Ramos (cell line): Measurements from ENCODE around the gene LSAMP.

Experiments
- in situ Hi-C: fragments of 300-500 bp; cut with MboI; formaldehyde crosslinking; loops from one replicate; pipeline ENCODE4 v1.14.3; 2022; ENCODE audit warnings: low sequenced_read_pairs; ENCODE audit not compliant: unreplicated experiment

LSAMP gene

DNA sequence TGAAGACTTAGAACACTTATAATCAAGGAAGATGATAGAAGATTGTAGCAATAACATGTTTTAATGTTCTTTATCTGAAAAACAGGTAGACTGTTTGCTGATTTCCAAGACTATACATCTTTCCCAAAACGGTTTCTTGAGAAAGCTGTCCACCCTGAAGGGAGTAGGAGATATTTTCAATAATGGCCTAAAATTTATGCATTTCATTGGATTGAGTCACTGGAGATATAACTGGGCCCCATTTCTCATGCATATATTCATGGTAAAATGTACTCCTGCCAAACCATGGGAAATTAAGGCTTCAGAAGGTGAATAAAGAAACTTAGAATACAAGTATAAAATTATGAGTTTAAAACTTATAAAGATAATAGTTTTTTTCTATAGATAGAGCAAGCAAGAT lies 143.9 kb downstream of the LSAMP start:
- in situ Hi-C loops = no loop called here

DNA sequence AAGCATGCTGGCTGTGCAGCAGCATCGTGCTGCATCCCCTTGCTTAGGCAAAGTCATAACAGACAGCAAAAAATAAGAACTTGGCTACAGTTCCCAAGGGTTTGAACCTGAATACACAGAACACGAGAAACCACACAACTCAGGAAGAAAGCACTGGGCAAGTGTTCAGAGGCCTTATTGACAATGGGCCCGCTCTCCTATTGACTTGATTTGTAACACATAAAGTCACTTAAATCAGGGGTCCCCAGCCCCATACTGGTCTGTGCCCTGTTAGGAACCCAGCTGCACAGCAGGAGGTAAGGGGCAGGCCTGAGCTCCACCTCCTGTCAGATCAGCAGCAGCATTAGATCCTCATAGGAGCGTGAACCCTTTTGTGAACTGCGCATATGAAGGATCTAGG lies 145.1 kb downstream of the LSAMP start:
- in situ Hi-C loops = no loop called here

DNA sequence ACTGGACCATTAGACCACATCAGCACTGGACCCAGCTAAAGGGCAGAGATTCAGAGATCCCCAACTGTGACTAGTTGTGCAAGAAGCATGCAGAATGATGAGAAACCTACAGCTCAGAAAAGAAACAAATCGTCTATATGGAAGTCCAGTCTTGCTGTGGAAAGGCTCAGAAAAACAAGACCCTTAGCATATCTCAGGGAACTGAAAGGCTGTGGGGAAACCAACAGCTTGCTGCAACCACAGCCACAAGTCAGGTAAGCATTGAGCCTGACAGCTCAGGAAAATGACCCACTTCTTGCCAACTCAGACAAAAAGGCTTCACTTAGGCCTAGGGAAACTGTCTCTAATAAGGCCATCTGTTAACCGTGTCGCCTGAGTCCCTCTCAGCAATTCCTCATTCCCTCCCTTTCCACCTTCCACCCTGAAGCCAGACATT lies 145.6 kb downstream of the LSAMP start:
- in situ Hi-C loops = no loop called here

DNA sequence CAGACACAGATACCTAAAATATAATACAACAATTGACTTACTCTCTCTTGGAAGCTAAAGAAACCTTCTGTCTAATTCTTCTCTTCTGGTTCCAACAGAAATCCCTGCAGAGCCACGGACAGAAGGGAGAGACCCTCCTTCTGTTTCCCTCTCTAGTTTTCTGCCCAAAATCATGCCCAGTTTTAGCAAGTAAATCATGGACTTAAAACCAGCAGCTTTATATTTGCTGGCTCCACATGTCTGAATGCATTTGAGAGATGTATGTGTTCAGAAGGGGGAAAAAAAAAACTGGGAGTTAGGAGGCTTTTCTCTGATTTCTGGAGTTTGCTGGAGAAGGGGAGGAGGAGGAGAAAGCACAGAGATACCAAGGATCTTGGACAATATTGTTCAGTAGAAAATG lies 147.1 kb downstream of the LSAMP start:
- in situ Hi-C loops = no loop called here

DNA sequence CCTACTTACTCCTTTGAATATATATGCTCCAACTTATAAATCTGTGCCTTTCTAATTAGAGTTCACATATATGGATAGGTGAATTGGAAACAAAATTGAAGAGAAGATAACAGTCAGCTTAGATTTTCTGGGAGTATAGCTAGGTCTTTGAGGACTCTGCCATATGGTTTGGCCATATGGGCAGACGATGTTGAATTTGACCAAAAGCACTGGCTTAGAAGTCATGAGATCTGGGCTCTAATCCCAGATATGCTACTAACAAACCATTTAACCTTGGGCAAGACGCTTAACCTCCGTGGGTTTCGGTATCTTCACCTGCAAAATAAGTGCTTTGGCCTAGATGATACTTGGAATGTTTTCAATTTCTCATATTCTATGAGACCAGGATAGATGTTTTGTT lies 154.1 kb downstream of the LSAMP start:
- in situ Hi-C loops = no loop called here

DNA sequence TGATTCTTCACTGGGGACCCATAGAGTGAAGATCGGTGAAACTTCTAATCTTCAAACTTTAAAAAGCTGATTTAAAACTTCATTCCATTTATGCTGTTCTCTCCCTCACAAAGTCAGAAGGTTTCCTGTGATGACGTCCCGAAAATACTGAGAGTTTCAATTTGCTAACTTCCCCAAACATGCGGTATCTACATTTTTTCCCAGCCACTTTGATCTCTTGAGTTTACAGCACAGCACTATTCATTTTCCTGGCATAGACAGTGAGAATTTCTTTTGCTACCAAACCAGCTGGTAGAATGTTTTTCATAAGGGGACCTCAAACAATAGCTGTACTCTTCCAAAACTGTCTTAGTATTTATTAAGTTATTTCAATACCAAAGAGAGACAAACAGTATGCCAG lies 156.8 kb downstream of the LSAMP start:
- in situ Hi-C loops = no loop called here

DNA sequence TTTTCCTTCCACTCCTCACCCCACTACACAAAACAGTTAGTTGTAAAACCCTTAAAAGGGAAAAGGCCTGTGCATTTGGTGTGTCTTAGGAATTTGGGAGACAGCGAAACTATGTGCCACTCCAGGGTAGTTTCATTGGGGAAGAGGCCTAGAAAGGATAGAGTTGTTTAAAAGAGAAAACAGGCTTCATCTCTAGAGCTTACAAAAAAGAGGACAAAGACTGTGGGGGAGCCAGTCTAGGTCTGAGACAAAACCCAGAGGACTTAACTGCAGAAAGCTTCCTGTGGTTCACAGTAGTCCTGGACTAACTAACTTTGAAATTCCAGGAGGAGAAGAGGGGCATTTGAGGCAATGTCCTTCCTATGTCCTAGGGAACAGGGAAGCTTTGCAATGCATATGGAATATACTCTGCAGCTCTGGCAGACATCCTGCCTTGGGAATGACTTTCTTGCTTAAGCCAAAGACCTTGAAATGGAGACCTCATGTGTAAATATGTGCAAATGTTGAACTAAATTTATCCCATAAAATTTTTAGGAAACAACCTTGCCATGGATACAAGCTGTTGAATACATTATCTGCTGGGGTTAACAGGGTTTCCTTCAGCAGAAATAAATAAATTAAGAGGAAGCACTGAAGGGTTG lies 159.4 kb downstream of the LSAMP start:
- in situ Hi-C loops = no loop called here

DNA sequence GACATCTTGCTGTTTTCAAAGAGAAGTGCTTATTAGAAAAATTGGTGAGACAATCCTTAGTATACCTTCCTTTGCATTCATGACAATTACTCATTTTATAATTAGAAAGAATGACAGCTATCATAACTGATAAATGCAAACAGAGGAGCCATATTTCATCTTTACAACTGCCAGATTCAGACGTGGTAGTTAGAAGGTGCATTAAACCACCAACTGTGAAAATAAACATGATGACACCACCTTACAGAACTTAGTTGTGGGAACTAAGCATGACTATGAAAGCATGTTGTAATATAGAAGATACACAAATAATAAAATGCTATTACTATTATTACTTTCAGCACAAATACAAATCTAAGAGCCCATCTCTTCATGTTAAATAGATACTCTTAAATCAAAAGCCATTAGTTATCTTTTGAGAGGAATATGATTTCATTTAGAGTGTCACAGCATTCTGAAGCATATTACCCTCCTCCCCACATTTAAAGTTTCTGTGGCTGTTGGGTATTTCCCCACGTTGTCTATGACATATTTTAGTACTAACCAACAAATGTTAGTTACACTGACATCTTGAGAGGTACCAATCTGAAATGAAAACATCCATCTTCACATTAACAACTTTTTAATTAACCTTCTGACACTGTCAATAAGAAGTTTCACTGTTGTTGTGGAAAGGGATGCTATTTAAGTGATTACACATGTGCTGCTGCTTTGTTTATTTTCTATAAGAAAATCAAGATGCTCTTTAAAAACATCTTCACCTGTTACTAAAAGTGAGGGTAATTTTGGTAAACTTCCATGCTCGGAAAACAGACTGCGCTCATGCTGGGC lies 163.8 kb downstream of the LSAMP start:
- in situ Hi-C loops = no loop called here

DNA sequence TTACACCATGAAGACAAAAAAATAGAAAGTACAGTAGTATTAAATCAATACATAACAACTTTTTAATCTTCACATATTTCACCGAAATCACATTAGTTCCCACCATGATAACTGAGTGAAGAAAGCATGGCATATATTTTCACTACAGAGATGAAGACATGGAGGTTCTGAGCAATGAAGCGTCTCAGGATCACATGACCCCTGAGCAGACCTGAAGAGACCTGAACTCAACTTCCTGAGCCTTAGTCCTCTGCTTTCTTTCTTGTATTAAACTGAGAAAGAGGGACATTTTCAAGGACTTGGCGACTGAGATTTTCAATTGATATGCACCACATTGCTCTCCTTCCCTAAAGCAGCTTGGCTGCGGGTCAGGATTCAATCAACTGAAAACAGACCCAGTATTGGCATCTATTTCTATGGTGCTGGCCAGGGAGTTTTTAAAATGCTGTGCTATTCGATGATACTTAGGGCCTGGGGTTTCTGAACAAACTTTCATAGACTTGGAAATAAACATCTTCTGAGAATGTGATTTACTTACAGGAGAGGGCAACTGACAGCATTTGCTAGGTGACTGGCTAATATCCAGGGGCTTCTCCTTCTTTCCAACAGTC lies 165.1 kb downstream of the LSAMP start:
- in situ Hi-C loops = no loop called here

DNA sequence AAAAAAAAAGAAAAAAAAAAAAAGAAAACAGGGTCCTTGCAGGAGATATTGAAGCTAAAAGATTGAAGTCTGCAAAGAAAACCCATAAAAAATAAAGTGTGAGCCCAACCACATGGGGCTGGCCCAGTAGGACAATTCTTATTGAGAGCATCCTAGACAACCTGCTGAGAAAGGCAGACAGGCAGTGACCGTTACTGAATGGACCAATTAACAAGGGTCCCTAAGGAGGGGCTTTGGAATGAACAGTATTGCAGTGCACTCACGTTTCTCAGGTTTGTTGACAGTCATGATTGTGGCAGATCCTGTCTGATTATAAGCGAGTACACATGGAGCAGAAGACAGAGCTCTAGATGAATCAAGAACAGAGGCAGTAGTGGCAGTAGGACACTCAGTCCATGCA lies 168.6 kb downstream of the LSAMP start:
- in situ Hi-C loops = no loop called here

DNA sequence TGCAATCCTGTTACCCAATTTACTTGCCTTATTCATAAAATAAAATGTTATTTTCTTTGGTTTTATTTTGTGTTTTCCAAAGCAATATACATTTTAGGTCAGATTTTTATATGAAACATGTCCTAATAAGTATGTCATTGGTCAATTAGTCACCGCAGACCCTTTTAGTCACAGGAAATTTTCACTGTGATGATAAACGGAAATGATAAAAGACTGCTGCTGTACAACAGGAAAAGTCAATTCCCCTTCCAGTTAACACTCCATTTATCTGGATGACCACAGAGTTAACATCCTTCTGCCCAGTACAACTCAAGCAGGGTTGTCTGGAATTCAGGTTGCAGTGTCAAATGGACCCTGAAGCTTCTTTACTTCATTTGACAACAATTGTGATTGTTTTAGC lies 175.2 kb downstream of the LSAMP start:
- in situ Hi-C loops = no loop called here

DNA sequence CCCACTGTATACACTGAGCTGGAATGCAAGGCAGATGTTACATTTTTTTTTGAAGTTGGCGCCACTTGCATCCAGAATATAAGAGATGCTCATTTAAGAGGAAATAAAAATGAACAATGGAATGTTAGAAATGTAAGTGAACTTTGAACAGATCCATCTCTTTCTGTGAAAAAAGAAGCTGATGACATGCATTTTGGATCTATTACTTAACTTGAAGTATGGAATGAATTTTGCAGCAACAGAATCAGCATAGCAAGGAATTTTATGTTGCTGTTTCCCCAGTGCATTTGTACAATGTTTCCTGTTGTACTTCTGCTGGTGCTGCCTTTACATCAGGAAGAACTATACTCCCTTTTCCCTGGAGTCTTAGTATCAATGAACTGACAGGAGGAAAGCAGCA lies 178.2 kb downstream of the LSAMP start:
- in situ Hi-C loops = no loop called here

DNA sequence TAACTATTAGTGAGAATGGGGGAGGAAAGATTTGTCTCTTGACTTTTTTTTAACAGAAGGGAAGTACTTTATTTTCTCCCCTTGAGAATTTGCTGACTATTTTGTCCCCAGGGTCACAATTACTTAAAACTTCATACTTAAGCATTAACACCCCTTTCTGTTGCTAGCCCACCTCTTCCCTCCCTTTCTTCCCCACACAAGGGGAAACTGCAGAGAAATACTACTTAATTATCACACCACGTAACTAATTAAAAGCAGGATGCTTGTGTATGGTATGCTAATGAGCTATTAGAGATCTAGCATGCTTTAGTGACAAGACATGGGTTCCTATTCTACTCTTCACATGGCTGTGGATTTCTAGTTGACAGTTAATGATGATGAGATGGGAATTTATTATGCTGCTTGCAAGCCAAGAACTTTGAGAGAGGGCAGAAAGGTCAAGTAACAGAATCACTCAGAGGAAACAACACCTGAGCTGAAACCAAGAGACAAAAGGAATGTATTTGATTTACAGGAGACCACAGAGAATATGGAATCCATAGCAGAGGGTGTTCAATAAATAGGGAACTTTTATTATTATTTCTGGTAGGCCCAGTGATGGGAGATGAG lies 179.2 kb downstream of the LSAMP start:
- in situ Hi-C loops = no loop called here

DNA sequence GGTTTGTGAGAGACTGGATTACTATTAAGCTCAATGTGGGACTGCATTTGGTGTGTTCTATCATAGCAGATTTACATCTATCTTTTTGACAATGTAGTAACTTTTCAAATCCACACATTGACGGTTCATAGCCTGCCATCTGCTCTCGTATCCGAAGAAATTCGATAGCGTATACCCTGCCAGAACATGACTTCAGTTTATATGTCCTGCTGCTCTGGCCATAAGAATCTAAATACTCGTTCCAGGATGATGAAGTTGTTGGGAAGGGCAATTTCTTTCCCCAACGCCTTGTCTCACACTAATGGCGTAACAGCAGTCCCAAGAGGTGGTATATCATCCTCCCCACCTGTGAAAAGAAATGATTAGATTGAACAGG lies 180.0 kb downstream of the LSAMP start:
- in situ Hi-C loops = no loop called here

DNA sequence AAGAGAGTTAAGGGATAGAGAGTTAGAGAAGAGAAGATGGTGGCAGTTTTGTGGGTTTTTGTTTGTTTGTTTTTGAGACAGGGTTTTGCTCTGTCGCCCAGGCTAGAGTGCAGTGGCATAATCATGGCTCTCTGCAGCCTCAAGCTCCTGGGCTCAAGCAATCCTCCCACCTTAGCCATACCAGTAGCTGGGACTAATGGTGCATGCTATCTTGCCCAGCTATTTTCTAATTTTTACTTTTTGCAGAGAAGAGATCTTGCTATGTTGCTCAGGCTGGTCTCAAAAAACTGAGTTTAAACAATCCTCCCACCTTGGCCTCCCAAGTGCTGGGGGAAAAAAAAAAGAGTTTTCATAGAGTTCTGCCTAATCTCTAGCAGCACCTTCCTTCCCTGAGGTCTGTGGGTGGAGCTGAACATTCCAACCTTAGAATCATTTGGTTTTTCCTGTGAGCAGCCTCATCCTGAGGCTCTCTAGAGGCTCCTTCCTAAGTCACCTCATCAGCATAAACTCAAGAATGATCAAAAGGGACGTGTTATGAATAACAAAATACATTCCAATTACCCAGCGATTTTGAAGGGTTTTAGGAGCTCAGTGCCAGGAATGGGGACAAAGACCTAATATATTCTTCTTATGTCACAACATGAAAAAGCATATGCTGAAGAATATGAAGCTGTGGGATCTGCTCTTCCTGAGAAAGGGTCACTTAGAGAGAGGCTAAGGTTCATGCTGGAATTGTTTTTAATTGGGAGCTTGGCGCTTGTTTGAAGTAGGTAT lies 180.6 kb downstream of the LSAMP start:
- in situ Hi-C loops = no loop called here

DNA sequence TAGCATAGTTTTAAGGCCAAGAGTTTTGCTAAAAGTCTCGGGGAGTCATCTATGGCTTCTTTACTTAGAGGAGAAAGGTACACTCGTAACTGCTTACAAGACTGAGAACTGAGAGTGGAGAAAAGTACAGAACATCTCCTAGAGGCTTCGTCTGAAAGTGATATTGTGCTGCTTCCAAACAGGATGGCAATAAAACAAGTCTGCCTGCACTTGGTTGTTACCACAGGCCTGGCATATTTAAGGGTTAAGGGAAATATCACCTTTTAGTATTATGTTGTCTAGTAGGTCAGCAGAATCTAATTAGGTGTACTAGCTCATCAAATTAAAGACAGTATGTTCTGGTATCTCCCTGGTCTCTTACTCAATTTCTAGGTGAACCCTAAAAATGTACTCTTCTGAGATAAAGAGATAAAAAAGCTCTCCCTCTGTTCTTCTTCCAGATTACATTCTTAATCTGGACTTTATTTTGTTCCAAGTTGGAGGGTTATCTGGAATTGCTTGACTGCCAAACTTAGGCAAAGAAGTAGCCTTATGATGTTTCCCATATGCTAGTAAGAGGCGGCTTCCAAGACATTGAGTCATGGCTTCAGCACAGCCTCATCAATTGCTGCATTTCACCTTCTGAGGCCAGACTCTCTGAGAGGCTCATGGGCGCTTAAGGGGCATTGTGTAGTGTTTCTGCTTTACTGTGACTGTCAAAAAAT lies 181.3 kb downstream of the LSAMP start:
- in situ Hi-C loops = no loop called here

DNA sequence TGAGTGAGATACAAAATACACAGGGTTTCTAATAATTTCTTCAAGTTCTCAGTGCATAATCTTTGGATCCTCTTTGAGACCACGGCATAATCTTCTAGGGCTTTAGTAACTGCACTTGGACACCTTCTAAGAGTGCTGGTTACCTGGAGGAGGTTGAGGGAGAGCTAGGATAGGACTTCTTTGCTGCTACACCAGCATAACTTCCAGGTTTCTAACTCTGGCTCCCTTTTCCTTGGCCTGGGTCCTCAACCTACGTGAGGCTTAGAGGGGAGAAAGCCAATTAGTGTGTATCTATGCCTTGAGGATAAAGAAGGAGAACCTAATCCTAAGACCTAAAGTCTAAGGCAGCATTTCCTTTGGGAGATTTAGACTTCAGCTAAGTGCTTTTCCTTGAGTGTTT lies 184.8 kb downstream of the LSAMP start:
- in situ Hi-C loops = no loop called here

DNA sequence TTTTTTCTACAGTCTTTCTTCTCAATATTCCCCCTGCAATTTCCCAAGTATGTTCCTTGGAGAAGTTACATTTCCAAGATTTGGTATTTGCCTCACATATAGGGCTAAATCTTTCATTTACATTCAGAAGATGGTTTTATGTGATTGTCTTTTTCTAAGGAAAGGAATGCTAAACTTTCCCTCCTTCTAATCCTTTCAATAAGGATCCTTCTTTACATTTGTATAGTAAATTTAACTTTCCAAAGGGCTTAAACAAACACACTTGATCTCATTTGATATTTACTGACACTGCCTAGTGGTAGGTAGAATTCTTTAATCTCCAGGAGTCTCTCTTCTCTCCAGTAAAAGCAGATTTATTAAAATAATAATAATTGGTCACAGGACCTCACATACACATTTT lies 185.3 kb downstream of the LSAMP start:
- in situ Hi-C loops = no loop called here

DNA sequence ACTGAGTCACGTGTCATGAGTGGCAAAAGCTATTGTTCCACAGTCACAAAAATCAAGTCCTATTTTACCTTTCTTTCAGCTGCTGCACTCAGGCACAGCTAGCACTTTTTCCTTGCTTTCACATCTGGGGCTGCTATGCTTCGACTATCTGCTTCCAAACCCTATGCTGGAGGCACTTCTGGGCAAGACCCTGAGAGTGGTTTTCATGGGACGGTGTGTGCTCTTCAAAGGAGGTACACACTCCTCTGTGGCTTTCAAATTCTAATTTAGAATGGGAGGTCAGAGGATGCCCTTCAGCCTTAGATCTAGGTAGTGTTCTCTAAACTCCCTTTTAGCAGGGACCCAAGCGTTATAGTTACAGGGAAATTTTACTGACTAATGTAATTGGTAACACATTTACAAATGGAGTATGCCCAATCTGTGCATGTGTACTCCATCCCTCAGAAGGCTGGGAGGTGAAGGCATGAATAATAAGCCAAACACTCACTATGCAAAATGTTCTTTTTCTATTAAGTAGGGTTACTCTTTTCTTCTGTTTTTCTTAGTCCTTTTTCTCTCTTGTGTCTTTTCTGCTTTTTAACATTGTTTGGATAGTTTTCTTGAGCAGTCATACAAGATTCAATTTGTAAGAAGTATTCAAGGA lies 188.3 kb downstream of the LSAMP start:
- in situ Hi-C loops = no loop called here
